GM18498 (cell line): Measurements from ENCODE around the gene CCDC192.
"Not testable (repeated sequence)": the region's sequence is repeated elsewhere in the genome, so short reads cannot be mapped to it uniquely, and the experiment has no call there.

Source experiments
- ATAC-seq: cut with Tn5 transposase; IDR thresholded peaks from one replicate; pipeline ENCODE4 v1.9.1; 2021; ENCODE audit warnings: mild to moderate bottlenecking, moderate library complexity; ENCODE audit not compliant: unreplicated experiment

Gene CCDC192

GRCh38 chr5:127697894-127698600 is 5.1 kb upstream of the CCDC192 start:
- no peak for ATAC-seq

- ATAC-seq: no peak
Observed at GRCh38 chr5:127699416-127699815, 3.8 kb upstream of the CCDC192 start.

GRCh38 chr5:127700237-127700766 is 2.9 kb upstream of the CCDC192 start:
- peak; percentile 71 for ATAC-seq

GRCh38 chr5:127702434-127702833 is 757 bp upstream of the CCDC192 start:
- ATAC-seq: no peak

- no peak for ATAC-seq
Observed at GRCh38 chr5:127705120-127705892, 2.1 kb downstream of the CCDC192 start.

GRCh38 chr5:127706691-127707090 is 3.5 kb downstream of the CCDC192 start:
- ATAC-seq: no peak

GRCh38 chr5:127707209-127707608 is 4.0 kb downstream of the CCDC192 start:
- ATAC-seq: no peak

GRCh38 chr5:127713083-127713482 is 9.9 kb downstream of the CCDC192 start:
- not testable (repeated sequence) for ATAC-seq

- no peak for ATAC-seq
Observed at GRCh38 chr5:127718181-127718580, 15.0 kb downstream of the CCDC192 start.

- no peak for ATAC-seq
Observed at GRCh38 chr5:127723571-127723970, 20.4 kb downstream of the CCDC192 start.

- no peak for ATAC-seq
Observed at GRCh38 chr5:127725673-127726072, 22.5 kb downstream of the CCDC192 start.

- no peak for ATAC-seq
Observed at GRCh38 chr5:127732963-127733362, 29.8 kb downstream of the CCDC192 start.

- not testable (repeated sequence) for ATAC-seq
Observed at GRCh38 chr5:127739348-127739747, 36.2 kb downstream of the CCDC192 start.

GRCh38 chr5:127739807-127740384 is 36.7 kb downstream of the CCDC192 start:
- no peak for ATAC-seq

- no peak for ATAC-seq
Observed at GRCh38 chr5:127741412-127741811, 38.2 kb downstream of the CCDC192 start.

- no peak for ATAC-seq
Observed at GRCh38 chr5:127744241-127744640, 41.0 kb downstream of the CCDC192 start.

GRCh38 chr5:127746756-127747155 is 43.6 kb downstream of the CCDC192 start:
- ATAC-seq: no peak

GRCh38 chr5:127752503-127753265 is 49.5 kb downstream of the CCDC192 start:
- not testable (repeated sequence) for ATAC-seq

- ATAC-seq: no peak
Observed at GRCh38 chr5:127754259-127754658, 51.1 kb downstream of the CCDC192 start.

- ATAC-seq: no peak
Observed at GRCh38 chr5:127754706-127755105, 51.5 kb downstream of the CCDC192 start.

GRCh38 chr5:127757576-127757975 is 54.4 kb downstream of the CCDC192 start:
- ATAC-seq: peak; percentile 90
